DOHH2 (cell line): Measurements from ENCODE around the gene CDK18.

ENCODE experiments used
- H3F3A ChIP-seq: fragments of 200-600 bp; sonication (generic), shearing (Covaris generic); 2 replicates; pipeline ENCODE4 v1.6.0; 2016; ENCODE audit warnings: antibody characterized with exemption, mild to moderate bottlenecking; ENCODE audit not compliant: control insufficient read depth, insufficient read depth
- H3K27ac ChIP-seq: fragments of 200-600 bp; sonication (generic); 2 replicates; pipeline ENCODE4 v1.5.1; 2014; ENCODE audit warnings: low read depth, mild to moderate bottlenecking, low read length, moderate library complexity
- H3K27me3 ChIP-seq: fragments of 200-600 bp; sonication (generic); 2 replicates; pipeline ENCODE4 v1.6.1; 2014; ENCODE audit warnings: mild to moderate bottlenecking, low read length, mixed read lengths; ENCODE audit not compliant: control insufficient read depth
- H3K36me3 ChIP-seq: fragments of 200-600 bp; sonication (generic); 2 replicates; pipeline ENCODE4 v1.6.1; 2014; ENCODE audit warnings: mild to moderate bottlenecking, low read length, moderate library complexity, mixed read lengths; ENCODE audit not compliant: control insufficient read depth
- H3K4me1 ChIP-seq: fragments of 200-600 bp; sonication (generic); 2 replicates; pipeline ENCODE4 v1.6.1; 2014; ENCODE audit warnings: mild to moderate bottlenecking, low read length, mixed read lengths; ENCODE audit not compliant: control insufficient read depth
- H3K4me2 ChIP-seq: fragments of 200-600 bp; sonication (generic); 2 replicates; pipeline ENCODE4 v1.6.0; 2014; ENCODE audit warnings: mild to moderate bottlenecking, low read length, moderate library complexity
- H3K4me3 ChIP-seq: fragments of 200-600 bp; sonication (generic); 2 replicates; pipeline ENCODE4 v1.5.1; 2014; ENCODE audit warnings: mild to moderate bottlenecking, low read length, mixed read lengths
- H3K79me2 ChIP-seq: fragments of 200-600 bp; sonication (generic); 2 replicates; pipeline ENCODE4 v1.6.1; 2014; ENCODE audit warnings: mild to moderate bottlenecking, low read length, mixed read lengths; ENCODE audit not compliant: control insufficient read depth
- H3K9me2 ChIP-seq: fragments of 200-600 bp; sonication (generic); replicated peaks from 2 replicates; pipeline ENCODE4 v1.6.1; 2014; ENCODE audit warnings: mild to moderate bottlenecking, low read length, mixed read lengths; ENCODE audit not compliant: control insufficient read depth
- H3K9me3 ChIP-seq: fragments of 200-600 bp; sonication (generic); 2 replicates; pipeline ENCODE4 v1.6.1; 2014; ENCODE audit warnings: antibody characterized with exemption, low read length, mixed read lengths; ENCODE audit not compliant: control insufficient read depth, insufficient read depth
- H4K20me1 ChIP-seq: fragments of 200-600 bp; sonication (generic); 2 replicates; pipeline ENCODE4 v1.6.0; 2014; ENCODE audit warnings: low read depth, mild to moderate bottlenecking, antibody characterized with exemption, low read length, moderate library complexity; ENCODE audit not compliant: control insufficient read depth, insufficient read depth
- CTCF ChIP-seq: fragments of 200-600 bp; sonication (generic); IDR thresholded peaks from one replicate; pipeline ENCODE4 v1.5.1; 2014; ENCODE audit warnings: antibody characterized with exemption, mild to moderate bottlenecking, low read depth, low read length; ENCODE audit not compliant: poor library complexity, severe bottlenecking
- EZH2phosphoT487 ChIP-seq: fragments of 200-600 bp; sonication (generic); IDR thresholded peaks from 2 replicates; pipeline ENCODE4 v1.6.1; 2017; ENCODE audit warnings: borderline replicate concordance, mild to moderate bottlenecking, antibody characterized with exemption, low read length, moderate library complexity, mixed read lengths

CDK18 gene

DNA sequence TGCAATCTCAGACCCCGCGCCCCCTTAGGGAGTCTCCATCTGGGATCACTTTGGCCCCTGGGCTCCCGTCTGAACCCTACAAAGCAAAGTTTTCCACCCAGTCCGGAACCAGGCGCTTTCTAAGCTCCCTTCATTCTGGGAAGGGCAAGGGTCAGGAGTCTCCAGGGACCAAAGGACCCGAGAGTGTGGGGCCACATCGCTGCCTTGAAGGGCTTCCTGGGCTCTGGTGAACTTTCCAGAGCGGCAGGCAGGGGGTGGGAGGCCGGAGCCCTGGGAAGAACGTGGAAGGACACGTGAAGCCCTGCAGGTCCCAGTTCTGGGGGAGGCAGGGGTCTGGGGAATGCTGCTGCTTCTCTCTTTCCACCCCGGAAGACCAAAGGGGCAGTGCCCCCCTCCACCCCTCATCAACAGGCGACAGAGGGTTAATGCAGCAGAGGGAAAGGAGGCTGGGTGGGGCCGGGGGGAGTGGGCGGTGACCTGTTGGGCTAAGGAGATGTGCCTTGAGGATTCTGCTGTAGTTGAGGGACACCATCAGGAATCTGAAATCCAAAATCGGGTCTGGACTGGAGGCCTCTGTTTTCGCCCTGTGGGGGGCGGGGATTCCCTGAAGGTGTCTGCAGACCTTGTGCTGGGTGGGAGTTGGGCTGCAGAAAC, 734 bp downstream of the CDK18 start:
- Histone ChIP-seq H3K36me3 (no peaks in the 10 kb centered on the region), H3K4me2 (peak overlapping the region; percentile 67), H3K4me3 (peak overlapping the region; percentile 70), H3K79me2 (no peaks in the 10 kb centered on the region), H3F3A (no peaks in the 10 kb centered on the region), H3K9me2 (no peaks in the 10 kb centered on the region), H3K27ac (no peak overlapping the region), H3K4me1 (peaks cover 19% of the 10 kb centered on the region), H3K9me3 (no peaks in the 10 kb centered on the region), H3K27me3 (peaks cover 39% of the 10 kb centered on the region), H4K20me1 (peaks cover 7% of the 10 kb centered on the region; the same call in 1 of the 2 replicates)
- TF ChIP-seq EZH2phosphoT487 = no peak
- no peak for TF ChIP-seq CTCF

DNA sequence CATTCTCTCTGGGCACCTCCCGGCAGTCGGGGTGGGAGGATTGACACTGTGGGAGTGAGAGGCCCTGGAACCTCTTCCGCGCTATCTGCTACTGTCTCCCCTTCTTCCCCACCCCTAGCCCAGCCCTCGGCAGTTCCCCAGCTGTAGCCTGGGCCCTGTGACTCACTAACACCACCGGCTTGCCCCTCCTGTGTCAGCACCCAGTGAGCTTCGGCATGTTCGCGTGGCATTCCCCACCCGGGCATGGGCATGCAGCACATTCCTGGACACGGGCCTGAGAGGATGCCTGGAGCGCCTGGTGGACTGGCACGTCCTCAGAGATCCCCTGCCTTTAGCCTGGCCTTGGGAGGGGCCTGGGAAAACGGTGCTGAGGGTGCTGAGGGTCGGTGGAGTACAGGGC, 1.3 kb downstream of the CDK18 start:
- Histone ChIP-seq H4K20me1 (peaks cover 7% of the 10 kb centered on the region; the same call in 1 of the 2 replicates), H3K9me3 (no peaks in the 10 kb centered on the region), H3K4me2 (peak overlapping the region; percentile 67; the same call in 1 of the 2 replicates), H3K9me2 (no peaks in the 10 kb centered on the region), H3K4me3 (peak overlapping the region; percentile 70; the same call in 1 of the 2 replicates), H3K4me1 (peaks cover 19% of the 10 kb centered on the region), H3K27me3 (peaks cover 45% of the 10 kb centered on the region), H3K79me2 (no peaks in the 10 kb centered on the region), H3F3A (no peaks in the 10 kb centered on the region), H3K36me3 (no peaks in the 10 kb centered on the region), H3K27ac (no peak overlapping the region)
- TF ChIP-seq CTCF (no peak), EZH2phosphoT487 (no peak)

DNA sequence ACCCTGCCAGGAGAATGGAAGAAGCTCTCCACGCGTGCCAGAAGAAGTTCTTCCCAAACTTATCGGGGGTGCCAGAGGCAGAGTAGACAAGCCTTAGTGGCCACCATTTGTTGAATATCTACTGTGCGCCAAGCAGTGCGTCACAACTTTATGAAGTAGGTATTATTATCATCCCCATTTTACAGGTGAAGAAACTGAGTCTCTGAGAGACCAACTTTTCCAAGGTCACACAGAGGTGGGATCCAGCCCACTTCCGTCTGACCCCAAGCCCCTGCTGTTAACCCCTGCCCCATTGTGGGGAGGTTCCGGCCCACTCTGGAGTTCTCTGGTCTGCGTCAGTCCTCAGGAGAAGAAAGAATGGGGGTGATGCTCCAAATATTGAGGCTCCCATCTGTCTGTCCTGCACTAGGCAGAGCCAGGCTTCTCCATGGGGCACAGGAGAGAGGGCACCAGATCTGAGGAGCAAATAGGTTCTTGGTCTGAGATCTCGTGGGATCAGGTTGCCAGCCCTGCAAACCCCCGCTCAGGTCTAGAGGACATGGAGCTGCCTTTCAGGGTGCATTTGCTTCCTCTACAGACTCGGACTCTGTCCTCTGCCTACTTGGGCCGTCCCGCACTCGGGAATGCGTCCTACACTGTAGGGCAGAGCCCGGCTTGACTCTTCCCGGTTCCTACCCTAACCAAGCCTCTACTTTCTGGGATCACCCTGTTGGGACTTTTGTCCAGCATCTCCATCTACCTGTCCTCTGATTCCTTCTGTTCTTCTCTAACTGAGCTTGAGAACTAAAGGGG, 2.1 kb downstream of the CDK18 start:
- Histone ChIP-seq H3K79me2 (no peaks in the 10 kb centered on the region), H3K27me3 (peaks cover 47% of the 10 kb centered on the region), H3K4me2 (no peak overlapping the region), H3F3A (no peaks in the 10 kb centered on the region), H3K9me3 (no peaks in the 10 kb centered on the region), H3K27ac (no peak overlapping the region), H4K20me1 (peaks cover 7% of the 10 kb centered on the region; the same call in 1 of the 2 replicates), H3K4me1 (peaks cover 19% of the 10 kb centered on the region), H3K36me3 (no peaks in the 10 kb centered on the region), H3K9me2 (no peaks in the 10 kb centered on the region), H3K4me3 (no peak overlapping the region)
- TF ChIP-seq CTCF = no peak
- TF ChIP-seq EZH2phosphoT487 = no peak
